Fibroblast of mammary gland (primary cell): ENCODE measurements around the gene BAIAP2L2.
A peak's percentile ranks its signal among the peaks of the same experiment; 100 is the strongest.

Experiments
- DNase-seq: peaks from one replicate; pipeline ENCODE4 v3.0.0-alpha.2; 2010; ENCODE audit warnings: low read depth
- H3K4me3 ChIP-seq: 2 replicates; pipeline ENCODE4 v1.5.1; 2011; ENCODE audit warnings: low read depth, mild to moderate bottlenecking, low read length, moderate library complexity; ENCODE audit not compliant: control insufficient read depth
- TF ChIP-seq, protein P1 (sequence below): conservative IDR thresholded peaks from 2 replicates; pipeline ENCODE4 v1.5.1; 2011; ENCODE audit warnings: low read depth, low read length, inconsistent platforms; ENCODE audit not compliant: control insufficient read depth, insufficient read depth

The BAIAP2L2 gene

GRCh38 chr22:38106814-38107578 lies 3.5 kb downstream of the BAIAP2L2 start:
- no peak for DNase-seq
- TF ChIP-seq, protein P1, sequence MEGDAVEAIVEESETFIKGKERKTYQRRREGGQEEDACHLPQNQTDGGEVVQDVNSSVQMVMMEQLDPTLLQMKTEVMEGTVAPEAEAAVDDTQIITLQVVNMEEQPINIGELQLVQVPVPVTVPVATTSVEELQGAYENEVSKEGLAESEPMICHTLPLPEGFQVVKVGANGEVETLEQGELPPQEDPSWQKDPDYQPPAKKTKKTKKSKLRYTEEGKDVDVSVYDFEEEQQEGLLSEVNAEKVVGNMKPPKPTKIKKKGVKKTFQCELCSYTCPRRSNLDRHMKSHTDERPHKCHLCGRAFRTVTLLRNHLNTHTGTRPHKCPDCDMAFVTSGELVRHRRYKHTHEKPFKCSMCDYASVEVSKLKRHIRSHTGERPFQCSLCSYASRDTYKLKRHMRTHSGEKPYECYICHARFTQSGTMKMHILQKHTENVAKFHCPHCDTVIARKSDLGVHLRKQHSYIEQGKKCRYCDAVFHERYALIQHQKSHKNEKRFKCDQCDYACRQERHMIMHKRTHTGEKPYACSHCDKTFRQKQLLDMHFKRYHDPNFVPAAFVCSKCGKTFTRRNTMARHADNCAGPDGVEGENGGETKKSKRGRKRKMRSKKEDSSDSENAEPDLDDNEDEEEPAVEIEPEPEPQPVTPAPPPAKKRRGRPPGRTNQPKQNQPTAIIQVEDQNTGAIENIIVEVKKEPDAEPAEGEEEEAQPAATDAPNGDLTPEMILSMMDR = no peak
- H3K4me3 ChIP-seq = no peak overlapping the region

DNA sequence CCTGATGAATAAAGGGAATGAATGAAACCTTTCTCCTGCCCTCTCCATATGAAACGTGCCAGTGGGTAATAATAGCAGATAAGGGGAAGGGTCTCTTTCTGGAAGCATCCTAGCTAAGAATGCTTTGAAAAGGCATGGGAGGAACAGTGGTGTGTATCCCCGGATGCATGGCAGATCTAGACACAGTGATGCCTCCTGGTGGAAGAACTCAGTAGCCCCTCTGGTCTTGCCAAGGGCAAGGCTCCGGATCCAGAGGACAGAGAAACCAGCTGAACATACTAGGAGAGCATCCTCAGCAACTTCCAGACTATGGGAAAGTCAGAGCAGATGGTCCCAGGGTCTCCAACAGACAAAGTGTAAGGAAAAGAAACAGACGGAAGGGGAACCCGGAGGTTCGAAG lies 6.4 kb downstream of the BAIAP2L2 start:
- peak; percentile 33 for DNase-seq
- H3K4me3 ChIP-seq = no peak overlapping the region
- TF ChIP-seq, protein P1 = peak; percentile 47

DNA sequence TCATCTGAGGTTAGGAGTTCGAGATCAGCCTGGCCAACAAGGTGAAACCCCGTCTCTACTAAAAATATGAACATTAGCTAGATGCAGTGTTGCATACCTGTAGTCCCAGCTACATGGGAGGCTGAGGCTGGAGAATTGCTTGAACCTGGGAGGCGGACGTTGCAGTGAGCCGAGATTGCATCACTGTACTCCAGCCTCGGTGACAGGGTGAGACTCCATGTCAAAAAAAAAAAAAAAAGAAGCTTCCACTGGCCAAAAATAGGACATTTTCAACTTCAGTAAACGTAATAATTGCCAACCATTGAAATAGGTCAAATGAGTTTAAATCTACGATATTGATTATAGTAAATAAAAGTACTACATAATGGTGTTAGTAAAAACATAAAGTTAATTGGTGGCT lies 6.8 kb downstream of the BAIAP2L2 start:
- no peak overlapping the region for H3K4me3 ChIP-seq

GRCh38 chr22:38098410-38099249 lies 11.9 kb downstream of the BAIAP2L2 start:
- peak; percentile 66 for DNase-seq
- TF ChIP-seq, protein P1 = no peak
- H3K4me3 ChIP-seq = no peak overlapping the region

More for the DNA sequence above, 6.8 kb downstream of the BAIAP2L2 start:
- no peak for DNase-seq
- TF ChIP-seq, protein P1 = no peak

DNA sequence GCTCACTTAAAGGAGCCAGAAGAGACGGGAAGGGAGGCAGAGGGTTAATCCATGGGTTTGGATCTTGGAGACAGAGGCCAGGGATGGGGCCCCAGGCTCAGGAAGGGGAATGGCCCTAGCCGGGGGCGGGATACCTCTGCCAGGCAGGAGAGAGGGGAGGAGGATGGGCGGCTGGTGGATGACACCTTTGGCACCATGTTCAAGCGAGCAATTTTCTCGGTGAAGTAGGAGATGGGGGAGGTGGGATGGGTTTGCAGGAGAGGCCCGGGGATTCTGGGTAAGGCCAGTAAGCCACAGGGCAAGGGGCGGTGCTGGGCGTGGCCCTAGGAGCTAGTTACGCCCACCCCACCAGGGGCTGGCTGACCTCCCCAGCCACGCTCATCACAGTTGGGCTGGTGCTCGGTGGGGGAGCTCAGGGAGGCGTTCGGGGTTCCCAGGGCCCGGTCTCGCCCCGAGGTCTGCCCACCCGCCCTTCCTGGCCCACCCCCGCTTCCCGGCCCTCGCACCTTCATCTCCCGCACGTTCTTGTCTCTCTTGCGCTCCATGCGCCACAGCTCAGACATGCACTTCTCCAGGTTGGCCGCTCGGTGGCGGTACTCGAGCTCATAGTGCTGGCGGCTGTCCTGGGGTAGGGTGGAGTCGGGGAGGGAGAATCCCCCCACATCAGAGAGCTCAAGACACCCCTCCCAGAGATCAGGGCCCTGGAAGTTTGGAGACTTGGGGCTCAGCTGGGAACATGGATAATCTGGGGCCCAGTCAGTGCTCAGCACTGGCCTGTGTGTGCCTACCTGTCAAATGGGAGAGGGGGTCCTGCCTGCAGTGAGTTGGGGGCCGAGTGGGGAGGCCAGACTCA lies 12.7 kb downstream of the BAIAP2L2 start:
- DNase-seq = peak; percentile 19
- no peak overlapping the region for H3K4me3 ChIP-seq
- TF ChIP-seq, protein P1 = peak; percentile 42

GRCh38 chr22:38097058-38097457 lies 13.4 kb downstream of the BAIAP2L2 start:
- DNase-seq = no peak
- TF ChIP-seq, protein P1 = no peak
- no peak overlapping the region for H3K4me3 ChIP-seq
